Activated CD4-positive, CD25-positive, alpha-beta regulatory T cell treated with anti-CD3 and anti-CD28 coated beads, Interleukin-2, amount 50 U/mL, for 72 hours (primary cell): ENCODE results near the gene APC2.
"Not testable (repeated sequence)": the region's sequence is repeated elsewhere in the genome, so short reads cannot be mapped to it uniquely, and the experiment has no call there.

Experiments
- DNase-seq: peaks from one replicate; pipeline ENCODE4 v3.0.0; 2021

The APC2 gene

DNA sequence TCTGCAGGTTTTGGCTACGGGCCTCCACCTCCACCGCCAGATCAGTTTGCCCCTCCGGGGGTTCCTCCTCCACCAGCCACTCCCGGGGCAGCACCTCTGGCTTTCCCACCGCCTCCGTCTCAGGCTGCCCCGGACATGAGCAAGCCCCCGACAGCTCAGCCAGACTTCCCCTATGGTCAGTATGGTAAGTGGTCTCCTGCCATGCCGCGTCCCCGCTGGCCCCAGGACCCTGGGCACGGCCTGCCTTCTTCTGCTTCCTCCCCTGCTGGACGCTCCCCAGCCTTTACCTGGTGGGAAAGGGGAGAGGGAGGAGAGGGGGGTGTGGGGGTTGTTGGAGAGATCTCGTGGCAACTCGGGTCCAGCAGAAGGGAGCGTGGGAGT lies 17.4 kb upstream of the APC2 start:
- no peak for DNase-seq

DNA sequence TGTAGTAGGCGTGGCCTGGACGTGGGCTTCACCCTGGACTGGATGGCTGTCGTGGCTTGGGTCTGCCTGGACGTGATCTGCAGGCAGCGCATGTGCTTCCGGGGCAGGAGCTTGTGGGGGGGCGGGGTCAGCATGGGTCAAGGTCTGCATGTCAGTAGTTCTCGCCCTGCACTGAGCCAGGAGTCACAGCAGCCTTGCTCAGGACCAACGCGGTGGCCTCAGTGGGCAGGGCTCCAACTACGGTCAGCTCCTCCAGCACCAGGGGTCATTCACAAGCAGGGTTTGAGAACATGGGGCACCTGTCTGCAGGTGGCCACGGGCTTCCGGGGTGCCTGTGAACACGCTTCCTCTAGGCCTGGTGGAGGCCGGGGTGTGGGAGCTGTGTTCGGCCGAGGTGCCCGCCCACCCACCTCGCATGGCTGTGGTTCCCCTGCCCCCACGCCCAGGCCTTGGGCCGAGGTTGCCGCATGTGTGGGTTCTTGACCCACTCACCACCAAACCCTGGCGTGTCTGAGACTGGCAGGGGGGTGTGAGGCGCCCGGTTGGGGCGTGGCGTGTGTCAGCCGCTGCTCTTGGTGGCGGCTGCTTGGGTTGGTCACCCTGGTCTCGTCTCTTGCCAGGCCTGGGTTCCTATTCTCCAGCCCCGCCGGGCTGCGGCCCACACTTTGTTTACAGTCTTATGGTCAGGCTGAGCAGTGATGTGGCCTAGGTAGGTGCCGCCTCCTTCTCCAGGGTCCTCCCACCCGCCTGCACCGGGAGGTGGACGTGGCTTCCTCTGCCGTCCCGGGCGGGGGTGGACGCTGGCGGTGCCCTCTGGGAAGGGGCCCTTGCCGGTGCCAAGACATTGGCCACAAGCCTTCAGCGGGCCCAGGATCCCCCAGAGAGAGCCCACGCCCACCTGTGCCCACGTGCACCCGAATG lies 16.5 kb upstream of the APC2 start:
- DNase-seq, result no peak

DNA sequence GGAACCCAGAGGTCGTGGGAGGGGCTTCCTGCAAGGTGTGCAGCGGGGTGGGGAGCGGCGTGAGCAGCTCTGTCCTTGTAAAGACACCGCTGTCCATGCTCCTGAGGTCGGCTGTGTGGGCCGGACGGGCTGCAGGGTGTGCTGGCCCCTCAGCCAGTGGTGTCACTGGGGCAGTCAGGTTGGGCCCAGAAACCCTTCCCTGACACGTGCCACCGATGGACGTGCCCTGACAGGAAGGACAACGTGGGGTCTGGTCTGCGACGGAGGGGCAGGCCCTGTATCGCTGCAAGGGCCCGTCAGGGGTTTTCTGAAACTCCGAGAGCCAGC lies 15.9 kb upstream of the APC2 start:
- DNase-seq, result no peak

DNA sequence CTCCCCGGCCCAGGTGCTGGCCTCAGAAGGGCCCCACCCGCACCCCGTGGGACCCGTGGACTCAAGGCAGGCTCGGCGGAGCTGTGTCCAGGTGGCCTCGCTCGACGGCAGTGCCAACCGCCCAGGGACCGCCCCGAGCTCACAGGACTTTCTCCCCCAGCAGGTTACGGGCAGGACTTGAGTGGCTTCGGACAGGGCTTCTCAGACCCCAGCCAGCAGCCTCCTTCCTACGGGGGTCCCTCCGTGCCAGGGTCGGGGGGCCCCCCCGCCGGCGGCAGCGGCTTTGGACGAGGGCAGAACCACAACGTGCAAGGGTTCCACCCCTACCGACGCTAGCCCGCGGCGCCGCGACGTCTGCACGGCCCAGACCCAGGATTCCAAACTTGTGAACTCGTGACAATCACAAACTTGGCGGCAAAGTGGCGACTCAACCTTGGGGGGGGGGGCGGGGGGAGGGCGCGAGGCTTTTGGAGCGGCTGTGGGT lies 15.3 kb upstream of the APC2 start:
- DNase-seq, result no peak

DNA sequence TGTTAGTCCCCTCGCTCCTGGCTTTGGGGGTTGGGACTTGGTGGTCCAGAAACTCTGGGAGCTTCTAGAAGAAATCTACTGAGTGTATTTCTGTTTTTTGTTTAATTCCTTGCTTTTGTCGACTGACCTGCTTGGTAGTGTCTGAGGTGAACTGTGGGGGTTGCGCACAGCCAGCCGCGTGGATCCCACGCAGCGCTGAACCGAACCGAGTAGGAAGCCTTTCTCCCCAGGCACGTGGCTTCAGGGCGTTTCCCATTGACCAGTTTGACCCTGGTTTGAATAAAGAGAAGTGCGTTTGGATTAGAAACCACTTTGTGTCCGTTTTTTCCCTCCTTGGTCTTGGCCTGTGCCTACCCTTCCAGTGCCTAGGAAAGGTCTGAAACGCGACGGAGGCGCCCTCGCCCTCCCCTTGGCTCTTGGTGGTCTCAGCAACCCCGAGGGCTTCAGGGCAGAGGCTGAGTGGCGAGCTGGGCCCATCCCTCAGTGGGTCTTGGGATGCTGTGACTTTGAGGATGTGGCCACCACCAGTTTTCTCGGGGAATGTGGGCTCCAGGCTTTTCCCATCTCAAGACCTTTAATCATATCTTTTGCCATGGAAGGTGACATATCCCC lies 14.4 kb upstream of the APC2 start:
- DNase-seq, result no peak

DNA sequence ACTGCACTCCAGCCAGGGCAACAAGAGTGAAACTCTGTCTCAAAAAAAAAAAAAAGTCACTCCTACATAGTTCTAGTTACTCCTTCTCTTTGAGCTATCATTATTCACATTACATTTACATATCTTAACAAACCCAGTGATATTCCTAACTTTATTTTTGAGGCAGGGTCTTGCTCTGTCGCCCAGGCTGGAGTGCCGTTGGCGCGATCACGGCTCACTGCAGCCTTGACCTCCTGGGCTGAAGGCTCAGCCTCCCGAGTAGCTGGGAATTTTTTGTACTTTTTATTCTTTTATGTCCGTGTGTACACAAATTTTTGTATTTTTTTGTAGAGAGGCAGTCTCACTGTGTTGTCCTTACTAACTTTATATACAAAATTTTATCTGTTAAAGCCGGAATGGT lies 12.3 kb upstream of the APC2 start:
- DNase-seq, result no peak

DNA sequence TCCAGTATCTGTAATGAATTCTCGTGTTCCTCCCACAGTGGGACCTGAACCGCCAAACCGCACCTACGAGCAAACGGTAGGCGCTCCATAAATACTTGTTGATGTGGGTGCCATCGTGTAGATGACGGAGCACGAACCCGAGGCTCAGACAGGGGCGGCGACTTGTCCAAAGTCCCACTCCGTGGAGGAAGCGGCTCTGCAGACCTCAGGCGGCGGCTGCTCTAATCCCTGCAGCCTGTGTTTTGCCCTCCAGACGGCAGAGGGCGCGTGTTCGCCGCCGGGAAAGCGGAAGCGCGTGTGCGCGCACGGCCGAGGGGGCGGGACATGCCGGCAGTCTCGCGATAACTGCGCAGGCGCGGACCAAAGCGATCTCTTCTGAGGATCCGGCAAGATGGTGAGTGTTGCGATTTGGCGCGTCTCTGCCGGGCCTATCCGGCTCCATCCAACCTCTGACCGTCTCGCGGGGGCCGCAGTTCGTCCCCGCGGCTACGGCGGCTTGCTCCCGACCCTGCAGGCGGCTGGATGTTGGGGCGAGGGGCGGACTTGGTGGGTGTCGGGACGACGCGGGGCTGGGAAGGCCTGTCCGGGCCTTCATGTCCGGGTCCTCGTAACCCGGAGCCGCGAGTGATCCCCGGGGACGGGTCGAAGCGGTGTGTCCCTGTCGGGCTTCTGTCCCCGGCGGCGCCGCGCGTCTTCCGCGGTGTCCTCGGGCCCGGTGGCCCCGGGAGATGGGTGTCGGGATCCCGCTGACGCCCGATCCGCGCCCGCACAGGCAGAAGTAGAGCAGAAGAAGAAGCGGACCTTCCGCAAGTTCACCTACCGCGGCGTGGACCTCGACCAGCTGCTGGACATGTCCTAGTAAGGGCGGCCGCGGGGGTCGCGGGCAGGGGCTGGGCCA lies 11.6 kb upstream of the APC2 start, which contains the start of gene RPS15:
Gene RPS15 (plus strand): TSS at position 362 of the 898 bp plus-strand sequence. CDS start 30 bp downstream, at position 392.
- DNase-seq, result peak; percentile 97

DNA sequence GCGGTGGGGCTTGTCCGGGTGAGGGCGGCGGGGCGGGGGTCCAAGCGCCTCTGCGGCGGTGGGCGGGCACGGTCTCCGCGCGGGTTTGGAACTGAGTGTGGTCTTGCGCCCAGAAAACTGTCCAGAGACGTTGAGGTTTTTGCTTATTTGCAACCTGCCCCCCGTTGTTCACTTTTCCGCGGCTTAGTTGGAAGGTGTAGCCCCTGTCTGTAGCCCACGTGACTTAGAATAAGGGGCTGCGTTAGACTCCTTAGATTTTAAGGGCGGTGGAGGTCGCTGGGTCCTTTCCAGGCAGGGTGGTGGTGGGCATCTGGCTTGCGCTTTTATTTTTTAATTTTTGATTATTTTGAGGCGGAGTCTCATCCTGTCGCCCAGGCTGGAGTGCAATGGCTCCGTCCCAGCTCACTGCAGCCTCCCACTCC lies 11.0 kb upstream of the APC2 start:
- no peak for DNase-seq

DNA sequence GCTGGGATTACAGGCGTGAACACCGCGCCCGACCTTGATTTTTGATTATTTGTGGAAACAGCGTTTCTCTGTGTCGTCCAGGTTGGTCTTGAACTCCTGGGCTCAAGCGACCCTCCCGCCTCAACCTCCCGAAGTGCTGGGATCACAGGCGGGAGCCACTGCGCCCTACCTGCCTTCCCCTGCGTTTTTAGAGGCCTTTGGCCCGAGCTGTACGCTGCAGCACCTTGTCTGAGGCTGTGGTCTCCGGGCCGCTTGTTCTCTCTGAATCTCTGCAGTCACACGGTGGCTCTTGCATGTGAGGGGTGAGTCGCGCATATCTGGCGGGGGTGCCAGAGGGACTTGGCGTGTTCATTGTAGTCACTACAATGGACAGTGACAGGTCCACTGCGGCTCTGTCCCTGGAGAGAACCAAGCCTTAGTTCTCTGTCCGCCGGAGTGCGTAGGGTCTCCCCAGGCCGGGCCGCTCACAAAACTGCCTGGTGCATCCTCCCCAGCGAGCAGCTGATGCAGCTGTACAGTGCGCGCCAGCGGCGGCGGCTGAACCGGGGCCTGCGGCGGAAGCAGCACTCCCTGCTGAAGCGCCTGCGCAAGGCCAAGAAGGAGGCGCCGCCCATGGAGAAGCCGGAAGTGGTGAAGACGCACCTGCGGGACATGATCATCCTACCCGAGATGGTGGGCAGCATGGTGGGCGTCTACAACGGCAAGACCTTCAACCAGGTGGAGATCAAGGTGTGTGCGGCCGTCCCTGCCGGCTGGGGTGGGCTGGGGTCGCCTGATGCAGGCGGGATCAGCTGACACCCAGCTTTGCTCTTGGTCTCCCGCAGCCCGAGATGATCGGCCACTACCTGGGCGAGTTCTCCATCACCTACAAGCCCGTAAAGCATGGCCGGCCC lies 10.2 kb upstream of the APC2 start:
- not testable (repeated sequence) for DNase-seq

DNA sequence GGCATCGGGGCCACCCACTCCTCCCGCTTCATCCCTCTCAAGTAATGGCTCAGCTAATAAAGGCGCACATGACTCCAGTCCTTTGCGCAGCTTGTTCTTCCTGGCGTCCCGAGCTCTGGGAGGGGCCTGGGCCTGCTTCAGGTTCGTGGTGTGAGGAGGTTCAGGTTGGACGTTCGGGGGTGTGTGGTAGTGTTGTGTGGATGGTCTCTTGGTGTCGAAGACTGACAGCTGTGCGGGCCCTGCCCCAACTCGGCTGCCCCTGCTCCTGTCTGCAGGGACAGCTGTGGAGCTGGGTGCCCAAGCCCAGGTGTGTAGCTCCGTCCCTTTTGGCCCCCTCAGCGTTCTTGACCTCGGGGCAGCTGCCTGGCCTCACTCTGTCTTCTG lies 9.5 kb upstream of the APC2 start:
- DNase-seq, result no peak

DNA sequence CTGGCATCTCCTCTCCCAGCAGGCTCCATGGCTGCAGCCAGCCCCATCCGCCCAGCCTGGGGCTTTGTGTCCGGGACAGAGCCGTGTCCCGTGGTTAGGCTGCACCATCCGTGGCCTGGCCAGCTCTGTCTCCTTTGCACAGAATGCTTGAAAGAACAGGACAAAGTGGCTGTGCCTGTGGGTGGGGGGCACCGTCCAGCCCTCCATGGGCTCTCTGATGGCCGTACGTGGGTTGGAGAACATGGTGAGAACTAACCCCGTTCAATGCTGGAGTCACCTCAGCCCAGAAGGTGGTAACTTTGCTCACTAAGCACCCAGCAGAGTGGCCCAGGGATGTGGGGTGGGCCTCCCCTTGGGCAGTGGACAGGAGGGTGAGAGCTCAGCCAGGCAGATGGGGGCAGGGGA lies 8.9 kb upstream of the APC2 start:
- no peak for DNase-seq

DNA sequence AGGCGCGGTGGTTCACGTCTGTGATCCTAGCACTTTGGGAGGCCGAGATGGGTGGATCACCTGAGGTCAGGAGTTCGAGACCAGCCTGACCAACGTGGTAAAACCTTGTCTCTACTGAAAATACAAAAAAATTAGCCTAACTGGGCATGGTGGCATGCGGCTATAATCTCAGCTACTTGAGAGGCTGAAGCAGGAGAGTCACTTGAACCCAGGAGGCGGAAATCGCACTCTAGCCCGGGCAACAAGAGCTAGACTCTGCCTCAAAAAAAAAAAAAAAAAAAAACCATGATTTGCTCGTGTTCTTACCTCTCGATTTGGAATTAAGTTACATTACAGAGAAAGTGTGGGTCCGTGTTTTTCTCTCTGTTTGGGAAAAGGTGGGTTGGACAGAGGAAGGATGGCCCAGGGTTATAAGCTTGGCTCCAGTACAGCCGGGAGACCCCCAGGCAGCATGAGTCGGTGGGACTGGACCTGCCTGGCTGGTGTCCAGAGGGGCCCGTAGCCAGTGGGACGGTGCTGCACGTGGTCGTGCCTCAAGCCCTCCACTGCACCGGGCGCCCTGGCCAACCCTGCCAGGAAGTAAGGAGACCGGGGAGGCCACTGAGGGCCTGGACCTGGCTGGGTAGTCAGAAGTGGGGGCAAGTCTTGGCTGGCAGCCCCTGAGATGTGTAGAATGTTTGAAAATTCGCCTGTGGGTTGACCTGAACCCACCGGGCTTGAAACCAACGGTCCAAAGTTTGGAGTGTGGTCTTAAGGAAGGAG lies 8.1 kb upstream of the APC2 start:
- DNase-seq, result no peak

DNA sequence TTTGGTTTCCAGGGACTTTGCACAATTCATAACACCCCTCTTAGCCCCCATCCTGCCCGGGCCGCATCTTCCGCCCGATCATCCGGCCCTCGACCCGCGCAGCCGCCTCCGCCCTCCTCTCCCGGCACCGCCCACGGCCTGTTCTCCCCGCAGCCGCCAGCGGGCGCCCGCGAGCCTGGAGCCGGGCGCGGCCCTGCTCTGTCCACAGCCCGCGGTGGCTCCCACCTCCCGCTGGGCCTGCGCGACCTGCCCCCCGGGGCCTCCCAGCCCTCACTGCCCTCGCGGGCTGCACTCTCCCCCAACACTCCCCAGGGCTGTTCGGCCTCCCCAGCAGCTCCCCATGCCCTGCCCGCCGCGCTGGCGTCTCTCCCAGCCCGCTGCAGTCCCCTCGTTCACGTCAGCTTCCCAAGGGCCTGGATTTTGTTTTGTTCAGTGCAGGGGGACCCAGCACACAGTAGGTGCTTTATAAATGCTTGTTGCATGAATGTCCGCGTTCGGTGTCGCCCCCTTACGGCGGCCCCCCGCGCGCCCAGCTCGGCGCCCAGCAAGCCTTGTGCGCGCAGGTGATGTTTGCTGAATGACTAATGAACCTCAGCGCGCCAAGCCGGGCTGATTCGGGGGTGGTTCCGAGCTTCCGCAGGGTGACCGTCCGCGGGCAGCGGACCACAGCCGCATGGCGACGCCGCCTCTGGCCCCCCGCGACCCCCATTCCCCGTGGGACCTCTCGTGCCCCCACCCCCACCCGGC lies 4.6 kb upstream of the APC2 start:
- peak; percentile 86 for DNase-seq

DNA sequence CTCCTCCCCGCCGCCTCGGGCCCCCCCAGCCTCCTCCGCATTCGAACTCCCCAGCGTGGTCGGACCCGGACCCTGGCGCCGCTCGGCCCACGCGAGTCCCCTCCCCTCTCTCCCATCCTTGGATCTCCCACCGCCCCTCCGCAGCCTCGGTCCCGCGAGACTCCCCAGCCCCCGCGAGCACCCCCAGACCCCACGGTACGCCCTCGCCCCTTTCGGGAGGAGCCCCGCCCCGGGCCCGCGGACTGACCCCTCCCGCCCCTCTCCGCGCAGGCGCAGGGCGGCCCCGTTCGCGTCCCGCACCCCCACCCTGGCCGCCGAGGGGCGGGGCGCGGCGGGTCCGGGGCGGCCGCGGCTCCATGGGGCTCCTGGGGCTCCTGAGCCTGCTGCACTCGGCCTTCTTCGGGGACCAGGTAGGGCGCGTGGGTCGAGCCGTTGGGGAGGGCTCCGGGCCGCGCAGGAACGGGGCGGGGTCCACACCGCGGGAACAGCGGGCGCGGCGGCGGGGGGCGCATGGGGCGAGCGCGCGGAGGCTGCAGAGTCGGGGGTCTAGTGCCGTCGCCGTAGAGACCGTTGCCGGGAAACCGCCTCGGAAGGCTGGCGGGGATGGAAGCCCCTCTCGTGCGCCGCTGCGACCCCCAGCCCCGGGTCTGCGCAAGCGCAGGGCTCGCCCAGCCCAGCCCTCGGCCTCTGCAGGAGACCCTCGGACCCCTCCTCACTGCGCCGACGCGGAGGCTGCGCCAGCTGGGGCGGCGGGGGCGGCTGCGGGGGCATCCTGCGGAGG lies 3.8 kb upstream of the APC2 start:
- DNase-seq, result no peak

DNA sequence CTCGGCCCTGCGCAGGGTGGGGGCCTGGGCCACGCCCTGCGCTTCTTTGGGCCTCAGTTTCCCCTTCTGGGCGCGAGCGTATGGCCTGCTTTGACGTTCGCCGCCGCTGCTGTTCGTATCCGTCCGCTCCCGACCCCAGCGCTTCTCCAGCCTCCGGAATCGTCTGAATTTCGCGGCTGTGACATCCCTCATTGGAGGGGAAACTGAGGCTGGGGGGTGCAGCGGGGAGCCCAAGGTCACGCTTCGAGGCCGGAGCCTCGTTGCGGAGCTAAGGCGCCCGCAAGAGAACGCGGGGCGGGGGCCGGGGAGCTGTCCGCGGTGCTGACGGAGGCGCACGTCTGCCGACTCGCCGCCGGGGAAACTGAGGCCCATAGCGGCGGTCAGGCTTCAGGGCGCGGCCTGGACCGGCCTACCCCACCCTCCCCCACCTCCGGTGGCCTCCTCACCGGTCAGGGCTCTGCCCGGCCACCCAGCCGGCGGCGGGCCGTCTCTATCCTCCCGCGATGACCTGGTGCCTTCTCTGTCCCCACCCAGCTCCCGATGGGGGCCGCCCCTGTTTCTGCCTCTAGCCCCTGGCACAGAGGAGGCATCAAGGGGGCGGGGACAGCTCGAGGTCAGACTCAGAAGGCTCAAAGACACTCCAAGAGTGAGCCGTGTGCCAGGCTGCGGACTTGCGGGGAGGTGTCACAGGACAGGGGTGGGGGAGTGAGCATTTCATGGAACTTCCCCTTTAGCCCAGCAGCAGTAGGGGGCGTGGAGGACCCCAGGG lies 3.0 kb upstream of the APC2 start:
- DNase-seq, result peak; percentile 52

DNA sequence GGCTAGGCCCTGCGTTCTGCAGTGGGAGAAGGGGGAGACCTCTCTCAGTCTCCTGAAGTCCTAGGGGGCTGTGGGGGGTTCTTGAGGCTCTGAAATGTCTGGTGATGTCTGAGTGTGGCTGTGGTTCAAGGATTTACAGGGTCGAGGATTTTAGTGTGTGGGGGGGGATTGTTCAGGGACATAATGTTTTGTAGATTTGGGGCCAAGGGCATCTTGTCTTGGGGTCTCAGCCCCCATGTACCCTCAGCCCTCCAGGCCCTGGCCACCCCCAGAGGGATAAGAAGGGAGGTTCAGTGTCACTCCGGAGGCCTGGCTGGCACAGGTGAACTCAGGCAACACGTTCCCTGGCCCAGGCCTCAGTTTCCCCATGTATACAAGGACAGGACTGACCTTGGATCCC lies 2.4 kb upstream of the APC2 start:
- DNase-seq, result no peak

DNA sequence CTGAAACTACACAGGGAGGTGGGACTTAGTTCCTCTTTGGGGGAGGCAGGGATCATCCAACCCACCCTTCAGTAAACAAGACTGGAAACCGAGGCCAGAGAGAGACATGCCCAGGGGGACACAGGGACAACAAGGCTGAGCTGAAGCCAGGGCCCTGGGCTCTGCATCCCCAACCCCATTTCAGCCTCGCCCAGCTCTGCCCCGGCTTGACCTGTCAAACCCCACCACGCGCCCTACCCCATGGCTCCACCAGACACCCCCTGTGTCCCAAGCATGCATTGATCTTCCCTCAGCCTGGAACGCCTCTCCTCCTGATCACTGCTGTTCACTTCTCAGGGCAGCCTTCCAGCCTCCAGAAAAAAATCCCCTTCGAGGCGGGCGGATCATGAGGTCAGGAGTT lies 2.0 kb upstream of the APC2 start:
- no peak for DNase-seq

DNA sequence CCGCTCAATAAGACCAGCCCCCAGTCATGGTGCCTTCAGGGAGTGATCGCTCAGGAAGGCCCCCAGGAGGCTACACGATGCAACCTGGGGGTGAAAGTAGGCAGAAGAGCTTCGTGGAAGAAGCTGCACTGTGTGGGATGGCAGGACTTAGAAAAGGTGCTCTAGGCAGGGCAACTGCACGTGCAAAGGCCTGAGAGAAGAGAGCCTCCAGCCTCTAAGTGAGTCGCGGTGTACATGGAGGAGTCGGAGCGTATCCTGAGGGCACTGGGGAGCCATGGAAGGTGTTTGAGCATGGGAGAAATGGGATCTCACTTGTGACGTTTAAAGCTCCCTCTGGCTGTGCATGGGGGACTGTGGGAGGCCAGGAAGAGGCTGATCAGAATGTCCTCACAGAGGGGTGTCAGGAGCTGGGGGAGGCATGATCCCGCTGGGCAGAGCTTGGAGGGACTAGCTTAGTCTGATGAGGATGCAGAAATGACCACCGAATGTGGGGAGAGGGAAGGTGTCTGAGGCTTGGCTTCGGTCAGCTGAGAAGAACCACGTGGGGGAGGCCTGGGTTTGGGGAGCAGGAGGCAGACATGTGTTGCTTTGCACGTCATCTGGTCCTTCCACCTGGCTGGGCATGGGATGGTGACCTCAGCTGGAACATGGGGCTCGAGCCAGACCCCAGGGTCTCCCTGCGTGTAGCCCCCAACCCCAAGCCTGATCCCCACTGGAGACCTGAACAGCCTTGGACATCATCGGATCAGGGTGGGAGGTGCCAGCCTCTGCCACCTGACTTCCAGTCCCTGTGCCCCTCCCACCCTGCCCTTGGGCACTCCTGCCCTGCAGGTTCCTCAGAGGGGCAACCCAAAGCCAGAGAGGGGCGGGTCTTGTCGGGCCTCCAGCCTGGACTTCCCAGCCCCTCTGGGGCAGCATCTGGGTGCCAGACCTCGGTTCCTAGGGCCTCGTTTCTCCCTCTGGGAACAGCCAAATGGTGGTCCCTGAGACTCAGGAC lies 1.1 kb downstream of the APC2 start:
- DNase-seq, result no peak
